NCI-H146 (cell line): ENCODE results near the gene GLDN.
"Not testable (repeated sequence)": the region's sequence is repeated elsewhere in the genome, so short reads cannot be mapped to it uniquely, and the experiment has no call there.

ENCODE experiments used
- DNase-seq: peaks from one replicate; lab custom pipeline; 2025; lab: John Stamatoyannopoulos, UW

The GLDN gene

GRCh38 chr15:51446029-51446744 is 104.7 kb downstream of the GLDN start:
- DNase-seq, result not testable (repeated sequence)

GRCh38 chr15:51447855-51448621 is 106.6 kb downstream of the GLDN start:
- DNase-seq, result no peak

GRCh38 chr15:51448622-51449399 is 107.4 kb downstream of the GLDN start:
- no peak for DNase-seq

GRCh38 chr15:51450001-51450400 is 108.5 kb downstream of the GLDN start:
- DNase-seq, result no peak
